Measurements from ENCODE around the gene MISP. TPM values are rescaled to one million over a fixed set of nuclear protein-coding genes. Genes with fewer than 3 reads are reported as not detected.

The MISP gene
- total RNA-seq, 1 donor from 2014 or later: not detected

DNA sequence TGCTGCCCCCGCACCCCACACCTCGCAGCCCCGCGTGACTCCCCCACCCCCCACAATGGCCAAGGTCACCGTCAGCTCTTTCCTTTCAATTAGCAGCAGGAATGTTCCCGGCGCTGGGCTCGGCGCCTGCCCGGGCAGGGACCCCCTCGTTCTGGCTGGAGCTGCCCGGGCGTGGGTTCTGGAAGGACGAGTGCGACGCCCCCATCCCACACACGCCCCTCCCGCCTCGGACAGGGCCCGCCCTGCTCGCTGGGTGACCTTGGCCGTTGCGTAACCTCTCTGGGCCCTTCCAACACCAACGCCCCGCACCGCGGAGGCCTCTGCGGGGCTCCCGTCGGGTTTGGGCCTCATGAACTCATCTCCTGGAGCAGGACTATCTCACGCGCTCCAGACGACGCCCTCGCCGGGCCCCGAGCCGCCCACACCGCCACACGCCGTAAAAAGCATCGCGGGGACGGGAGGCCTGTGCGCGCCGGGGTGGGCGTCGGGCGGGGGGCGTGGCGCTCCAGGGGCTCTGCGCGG, 31.9 kb upstream of the MISP start:
- no peaks in the 10 kb centered on the region for H3K9me3 ChIP-seq (ENCODE audit: low read depth)
- H3K27me3 Mint-ChIP-seq (ENCODE audit: insufficient read depth, low read depth): peaks cover 3% of the 10 kb centered on the region
- TF ChIP-seq EZH2phosphoT487 (IDR thresholded peaks at IDR 0.05): no peak
- TF ChIP-seq EZH2 (IDR thresholded peaks at IDR 0.05): no peak
- TF ChIP-seq, protein P1, sequence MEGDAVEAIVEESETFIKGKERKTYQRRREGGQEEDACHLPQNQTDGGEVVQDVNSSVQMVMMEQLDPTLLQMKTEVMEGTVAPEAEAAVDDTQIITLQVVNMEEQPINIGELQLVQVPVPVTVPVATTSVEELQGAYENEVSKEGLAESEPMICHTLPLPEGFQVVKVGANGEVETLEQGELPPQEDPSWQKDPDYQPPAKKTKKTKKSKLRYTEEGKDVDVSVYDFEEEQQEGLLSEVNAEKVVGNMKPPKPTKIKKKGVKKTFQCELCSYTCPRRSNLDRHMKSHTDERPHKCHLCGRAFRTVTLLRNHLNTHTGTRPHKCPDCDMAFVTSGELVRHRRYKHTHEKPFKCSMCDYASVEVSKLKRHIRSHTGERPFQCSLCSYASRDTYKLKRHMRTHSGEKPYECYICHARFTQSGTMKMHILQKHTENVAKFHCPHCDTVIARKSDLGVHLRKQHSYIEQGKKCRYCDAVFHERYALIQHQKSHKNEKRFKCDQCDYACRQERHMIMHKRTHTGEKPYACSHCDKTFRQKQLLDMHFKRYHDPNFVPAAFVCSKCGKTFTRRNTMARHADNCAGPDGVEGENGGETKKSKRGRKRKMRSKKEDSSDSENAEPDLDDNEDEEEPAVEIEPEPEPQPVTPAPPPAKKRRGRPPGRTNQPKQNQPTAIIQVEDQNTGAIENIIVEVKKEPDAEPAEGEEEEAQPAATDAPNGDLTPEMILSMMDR (IDR thresholded peaks at IDR 0.05): no peak
- H3F3A ChIP-seq (ENCODE audit: low read depth): peaks cover 2% of the 10 kb centered on the region
- no peak for DNase-seq (ENCODE audit: low spot score)
- H3K27me3 ChIP-seq: no peaks in the 10 kb centered on the region
- peaks cover 5% of the 10 kb centered on the region for H3K36me3 Mint-ChIP-seq
- no peaks in the 10 kb centered on the region for H3K36me3 ChIP-seq
- no peak overlapping the region for H3K27ac Mint-ChIP-seq
- peaks cover 9% of the 10 kb centered on the region for H3K9me3 Mint-ChIP-seq
- no peak overlapping the region for H3K4me3 ChIP-seq
- no peak overlapping the region for H3K27ac ChIP-seq
- peaks cover 6% of the 10 kb centered on the region for H3K79me2 ChIP-seq (ENCODE audit: low read depth)
- H3K4me1 Mint-ChIP-seq: peaks cover 22% of the 10 kb centered on the region
- H3K4me2 ChIP-seq: no peak overlapping the region
- no peak overlapping the region for H3K4me3 Mint-ChIP-seq
- H4K20me1 ChIP-seq (ENCODE audit: low read depth): peaks cover 60% of the 10 kb centered on the region
- H3K9ac ChIP-seq: no peak overlapping the region
- H3K4me1 ChIP-seq: peaks cover 5% of the 10 kb centered on the region
- no peak overlapping the region for H2AFZ ChIP-seq (replicated peaks)

DNA sequence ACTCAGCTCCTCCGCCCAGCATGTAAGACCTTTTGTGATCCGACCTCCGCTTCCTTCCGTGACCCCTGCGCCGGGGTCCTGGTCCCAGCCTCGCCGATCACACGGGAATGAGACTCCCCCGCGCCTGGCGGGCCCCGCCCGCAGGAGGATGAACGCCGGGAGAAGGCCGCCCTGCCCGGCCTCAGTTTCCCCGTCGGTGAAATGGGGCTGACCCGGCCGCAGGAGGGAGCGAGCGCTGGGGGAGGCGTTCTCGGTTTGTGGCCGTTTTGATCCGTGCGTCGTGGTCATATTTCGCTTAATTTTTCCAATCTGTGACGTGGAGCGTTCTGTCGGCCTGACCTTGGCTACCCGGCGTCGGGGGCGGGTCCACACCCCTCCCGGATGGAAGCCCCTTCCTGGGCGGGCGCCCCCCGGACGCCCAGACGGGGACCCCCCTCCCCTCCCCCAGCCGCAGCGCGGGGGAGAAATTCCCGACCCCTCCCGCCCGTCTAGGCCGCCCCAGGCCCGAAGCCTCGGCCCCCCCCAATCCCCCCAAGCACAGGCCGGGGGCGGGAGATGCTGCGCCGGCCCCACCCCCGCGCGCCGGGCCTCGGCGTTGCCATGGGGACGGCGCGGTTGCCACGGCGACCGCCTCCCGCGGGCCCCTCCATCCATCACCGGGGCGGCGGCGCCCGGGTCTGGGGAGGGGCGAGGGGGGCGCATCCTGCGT, 31.1 kb upstream of the MISP start:
- no peak for DNase-seq (ENCODE audit: low spot score)
- no peaks in the 10 kb centered on the region for H3K36me3 ChIP-seq
- H3K27ac Mint-ChIP-seq: no peak overlapping the region
- peaks cover 2% of the 10 kb centered on the region for H3K79me2 ChIP-seq (ENCODE audit: low read depth)
- TF ChIP-seq, protein P1 (IDR thresholded peaks at IDR 0.05): no peak
- no peak for TF ChIP-seq EZH2 (IDR thresholded peaks at IDR 0.05)
- no peak for TF ChIP-seq EZH2phosphoT487 (IDR thresholded peaks at IDR 0.05)
- H2AFZ ChIP-seq (replicated peaks): no peak overlapping the region
- no peaks in the 10 kb centered on the region for H3K9me3 ChIP-seq (ENCODE audit: low read depth)
- H3K36me3 Mint-ChIP-seq: peaks cover 5% of the 10 kb centered on the region
- H3K4me1 ChIP-seq: peaks cover 5% of the 10 kb centered on the region
- no peak overlapping the region for H3K27ac ChIP-seq
- peaks cover 62% of the 10 kb centered on the region for H4K20me1 ChIP-seq (ENCODE audit: low read depth)
- H3F3A ChIP-seq (ENCODE audit: low read depth): peaks cover 2% of the 10 kb centered on the region
- no peaks in the 10 kb centered on the region for H3K27me3 ChIP-seq
- peaks cover 3% of the 10 kb centered on the region for H3K27me3 Mint-ChIP-seq (ENCODE audit: insufficient read depth, low read depth)
- peaks cover 22% of the 10 kb centered on the region for H3K4me1 Mint-ChIP-seq
- H3K4me3 ChIP-seq: no peak overlapping the region
- H3K9me3 Mint-ChIP-seq: peaks cover 9% of the 10 kb centered on the region
- H3K9ac ChIP-seq: no peak overlapping the region
- H3K4me2 ChIP-seq: no peak overlapping the region
- H3K4me3 Mint-ChIP-seq: no peak overlapping the region

DNA sequence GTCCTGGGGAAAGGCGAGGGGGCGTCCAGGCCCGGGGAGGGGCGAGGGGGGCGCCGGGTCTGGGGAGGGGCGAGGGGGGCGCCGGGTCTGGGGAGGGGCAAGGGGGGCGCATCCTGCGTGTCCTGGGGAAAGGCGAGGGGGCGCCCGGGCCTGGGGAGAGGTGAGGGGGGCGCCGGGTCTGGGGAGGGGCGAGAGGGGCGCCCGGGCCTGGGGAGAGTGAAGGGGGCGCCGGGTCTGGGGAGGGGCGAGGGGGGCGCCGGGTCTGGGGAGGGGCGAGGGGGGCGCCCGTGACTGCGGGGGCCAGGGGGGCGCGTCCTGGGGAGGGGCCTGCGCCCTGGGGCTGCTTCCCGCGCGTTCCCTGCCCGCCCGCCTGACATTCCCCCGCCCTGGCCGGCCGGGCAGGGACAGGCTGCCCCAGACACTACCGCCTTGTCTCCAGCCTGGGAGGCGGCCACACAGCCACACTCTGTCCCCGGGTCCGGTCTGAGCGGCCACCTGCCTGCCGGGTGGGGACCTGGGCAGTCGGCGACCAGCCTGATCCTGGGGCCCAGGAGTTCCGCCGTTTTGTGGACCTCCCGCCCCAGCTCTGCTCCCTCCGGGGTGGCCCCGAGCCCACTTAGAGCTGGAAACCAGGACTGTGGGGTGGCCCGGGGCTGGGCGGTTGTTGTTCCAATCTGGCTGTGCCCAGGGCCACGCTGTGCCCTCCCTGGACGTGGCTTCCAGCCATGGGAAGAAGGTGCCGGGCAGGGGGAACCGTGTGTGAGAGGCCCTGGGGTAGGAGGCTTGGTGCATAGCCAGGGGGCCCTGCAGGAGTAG, 30.4 kb upstream of the MISP start:
- Mint-ChIP-seq H3K4me1 (peaks cover 19% of the 10 kb centered on the region), H3K27ac (no peak overlapping the region), H3K4me3 (peak overlapping the region; percentile 67), H3K36me3 (peaks cover under 1% of the 10 kb centered on the region), H3K27me3 (ENCODE audit: insufficient read depth, low read depth) (peaks cover 1% of the 10 kb centered on the region), H3K9me3 (peaks cover 4% of the 10 kb centered on the region)
- Histone ChIP-seq H3K4me1 (peaks cover 5% of the 10 kb centered on the region), H3K9ac (no peak overlapping the region), H3K4me2 (no peak overlapping the region), H2AFZ (replicated peaks) (no peak overlapping the region), H3F3A (ENCODE audit: low read depth) (peaks cover 2% of the 10 kb centered on the region), H3K9me3 (ENCODE audit: low read depth) (no peaks in the 10 kb centered on the region), H4K20me1 (ENCODE audit: low read depth) (peaks cover 62% of the 10 kb centered on the region), H3K27me3 (no peaks in the 10 kb centered on the region), H3K4me3 (no peak overlapping the region), H3K36me3 (no peaks in the 10 kb centered on the region), H3K79me2 (ENCODE audit: low read depth) (no peaks in the 10 kb centered on the region), H3K27ac (no peak overlapping the region)
- DNase-seq (ENCODE audit: low spot score): no peak
- no peak for TF ChIP-seq EZH2 (IDR thresholded peaks at IDR 0.05)
- TF ChIP-seq, protein P1 (IDR thresholded peaks at IDR 0.05): no peak
- no peak for TF ChIP-seq EZH2phosphoT487 (IDR thresholded peaks at IDR 0.05)

All from neural progenitor cell (in vitro differentiated cells).